Common myeloid progenitor, CD34-positive (primary cell): ENCODE results near the gene TBC1D21.

Experiments used
- CTCF ChIA-PET: fragments of 350-600 bp; sonication (Branson Sonifier 250); formaldehyde crosslinking; loops from one replicate; lab custom pipeline; 2021; ENCODE audit warnings: antibody characterized with exemption; lab: Charles Lee
- POLR2A ChIA-PET: fragments of 350-600 bp; sonication (Branson Sonifier 250); formaldehyde crosslinking; loops from one replicate; lab custom pipeline; 2021; ENCODE audit warnings: antibody characterized with exemption; lab: Charles Lee
- DNase-seq, 3 donors: peaks; one replicate each; pipeline versions ENCODE4 v3.0.0 to v3.0.0-alpha.2; 2013
- H3K27ac ChIP-seq, 2 experiments: 1 replicate in 1 of 2; 2 replicates in 1 of 2; pipeline ENCODE4 v1.7.0; 2013; ENCODE audit warnings: inconsistent platforms in 2 of 2, low read length in 2 of 2, mild to moderate bottlenecking in 2 of 2, low read depth in 1 of 2, moderate library complexity in 1 of 2; ENCODE audit not compliant: severe bottlenecking in 2 of 2, insufficient read depth in 1 of 2, poor library complexity in 1 of 2
- H3K27me3 ChIP-seq, 5 experiments: replicated peaks in 2 of 5; 1 replicate in 3 of 5; 2 replicates in 2 of 5; pipeline versions ENCODE4 v1.6.1 to v1.7.0; 2013; ENCODE audit warnings: low read length in 4 of 5, mild to moderate bottlenecking in 2 of 5, moderate library complexity in 2 of 5, inconsistent platforms in 1 of 5; ENCODE audit not compliant: insufficient read depth in 5 of 5, control insufficient read depth in 4 of 5
- H3K36me3 ChIP-seq, 4 experiments: 1 replicate in 2 of 4; 2 replicates in 2 of 4; pipeline versions ENCODE4 v1.6.1 to v1.7.0; 2013; ENCODE audit warnings: low read length in 3 of 4, control low read depth in 1 of 4, mild to moderate bottlenecking in 1 of 4; ENCODE audit not compliant: control insufficient read depth in 4 of 4, insufficient read depth in 4 of 4
- H3K4me1 ChIP-seq, 4 experiments: 1 replicate in 3 of 4; 2 replicates in 1 of 4; pipeline versions ENCODE4 v1.6.1 to v1.7.1; 2013; ENCODE audit warnings: low read length in 3 of 4, mild to moderate bottlenecking in 3 of 4, control low read depth in 1 of 4, inconsistent platforms in 1 of 4, moderate library complexity in 1 of 4; ENCODE audit not compliant: control insufficient read depth in 4 of 4, insufficient read depth in 4 of 4; ENCODE audit errors: control extremely low read depth in 1 of 4
- H3K4me3 ChIP-seq, 7 experiments: 1 replicate in 4 of 7; 2 replicates in 3 of 7; pipeline versions ENCODE4 v1.5.1 to v1.7.0; 2013; ENCODE audit warnings: mild to moderate bottlenecking in 7 of 7, low read length in 6 of 7, moderate library complexity in 6 of 7, inconsistent platforms in 2 of 7, low read depth in 2 of 7, control low read depth in 1 of 7; ENCODE audit not compliant: insufficient read depth in 4 of 7, control insufficient read depth in 1 of 7; ENCODE audit errors: extremely low read depth in 1 of 7
- H3K9me3 ChIP-seq, 5 experiments: 1 replicate in 4 of 5; 2 replicates in 1 of 5; pipeline versions ENCODE4 v1.6.1 to v1.7.1; 2013; ENCODE audit warnings: low read length in 4 of 5, mild to moderate bottlenecking in 2 of 5, inconsistent platforms in 1 of 5, low read depth in 1 of 5, moderate library complexity in 1 of 5; ENCODE audit not compliant: control insufficient read depth in 4 of 5, insufficient read depth in 2 of 5; ENCODE audit errors: control extremely low read depth in 1 of 5
- WGBS: methylation state at CpG from one replicate; pipeline ENCODE4 v1.1.5; 2013; ENCODE audit not compliant: insufficient coverage; 5-methylcytosine and 5-hydroxymethylcytosine counted together

TBC1D21 gene

DNA sequence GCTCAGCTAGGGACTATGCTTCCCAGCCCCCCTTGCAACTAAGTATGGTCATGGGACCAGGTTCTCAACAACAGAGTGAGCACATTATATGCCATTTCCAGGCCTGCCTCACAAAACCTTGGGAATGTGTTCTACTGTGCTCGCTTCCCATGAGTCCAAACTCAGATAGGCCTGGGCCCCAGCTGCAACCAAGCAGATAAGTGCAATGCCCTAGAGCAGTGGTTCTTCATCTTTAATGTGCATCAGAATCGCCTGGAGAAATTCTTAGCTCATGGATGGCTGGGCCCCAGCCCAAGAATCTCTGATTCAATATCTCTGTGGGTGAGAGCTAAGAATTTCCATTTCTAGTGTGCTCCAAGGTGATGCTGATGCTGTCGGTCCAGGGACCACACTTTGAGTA is 27.5 kb upstream of the TBC1D21 start:
- POLR2A ChIA-PET = no interaction called here
- Histone ChIP-seq H3K36me3 (no peaks in the 10 kb centered on the region), H3K4me1 (no peaks in the 10 kb centered on the region), H3K27ac (no peak overlapping the region), H3K27me3 (peaks cover 0 to 21% (median 2%) of the 10 kb centered on the region in 5 experiments), H3K9me3 (no peaks in the 10 kb centered on the region), H3K4me3 (no peak overlapping the region)
- no peak for DNase-seq
- CTCF ChIA-PET = interaction anchor here (1.2 kb wide), 1 partner anchor 10 kb away, joined by 3 read pairs; no protein-coding TSS in a partner anchor
- 97% methylated on average over 3 of the region's 3 CpGs for WGBS

DNA sequence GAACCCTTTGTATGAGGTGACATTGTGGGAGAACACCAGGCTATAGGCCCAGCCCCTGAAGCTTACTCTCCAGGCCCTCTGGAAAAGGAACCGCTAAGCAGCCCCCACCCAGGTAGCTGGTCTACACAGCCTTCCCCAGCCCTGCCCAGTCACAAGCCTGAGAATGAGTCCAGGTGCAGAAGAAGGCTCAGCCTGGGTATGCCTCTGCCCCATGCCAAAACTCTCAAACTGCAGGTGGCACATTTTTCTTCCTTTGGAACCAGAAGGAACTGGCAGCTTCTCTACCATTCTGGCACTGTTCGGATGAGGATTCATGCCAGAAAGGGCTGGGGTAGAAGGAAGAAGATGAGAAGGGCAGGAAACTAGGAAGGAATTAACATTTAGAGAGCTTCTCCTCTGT is 23.7 kb upstream of the TBC1D21 start:
- CTCF ChIA-PET = interaction anchor here (0.8 kb wide), 1 partner anchor 26 kb away, joined by 3 read pairs; no protein-coding TSS in a partner anchor
- H3K27me3 ChIP-seq = peaks cover 0 to 10% (median 2%) of the 10 kb centered on the region in 5 experiments
- H3K36me3 ChIP-seq = no peaks in the 10 kb centered on the region
- POLR2A ChIA-PET = no interaction called here
- no peaks in the 10 kb centered on the region for H3K9me3 ChIP-seq
- H3K27ac ChIP-seq = no peak overlapping the region
- 92% methylated on average over 2 of the region's 2 CpGs for WGBS
- H3K4me3 ChIP-seq = no peak overlapping the region
- H3K4me1 ChIP-seq = no peaks in the 10 kb centered on the region
- DNase-seq = no peak

DNA sequence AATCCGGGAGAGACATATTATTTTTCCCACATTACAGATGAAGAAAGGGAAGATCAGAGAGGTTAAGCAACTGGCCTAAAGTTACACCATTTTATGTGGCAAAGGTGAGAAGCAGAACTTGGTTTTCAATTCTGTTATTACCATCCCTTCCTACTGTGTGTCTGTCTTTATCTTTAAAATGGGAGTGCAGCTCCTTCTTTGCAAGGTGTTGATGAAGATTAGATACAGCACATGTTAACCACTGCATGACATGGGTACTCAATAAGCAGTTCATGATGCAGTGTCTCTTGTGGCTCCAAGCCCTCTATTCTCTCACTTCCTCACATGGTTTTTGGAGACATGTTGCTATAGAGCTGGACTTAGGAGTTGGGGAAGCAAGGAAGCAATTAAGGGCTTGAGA is 23.1 kb upstream of the TBC1D21 start:
- CTCF ChIA-PET = no interaction called here

DNA sequence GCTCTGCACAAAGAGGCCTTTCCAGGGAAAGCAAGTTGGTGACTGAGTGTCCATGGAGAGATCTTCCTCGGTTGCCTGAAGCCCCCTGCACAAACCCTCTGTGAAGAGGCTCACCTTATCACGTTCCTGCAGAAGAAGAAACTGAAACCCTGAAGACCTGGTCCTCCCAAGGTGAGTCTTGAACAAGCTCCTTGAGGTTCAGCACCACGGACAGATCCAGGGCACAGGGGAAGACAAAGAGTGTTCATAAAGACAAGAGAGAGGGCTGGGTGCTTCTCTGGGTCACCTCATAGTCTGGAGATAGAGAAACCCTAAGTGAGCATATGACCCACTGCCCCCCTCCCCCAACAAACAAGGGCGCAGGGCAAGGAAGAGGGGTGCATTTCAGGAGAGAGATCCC is 21.7 kb upstream of the TBC1D21 start:
- Histone ChIP-seq H3K4me3 (no peak overlapping the region), H3K36me3 (no peaks in the 10 kb centered on the region), H3K9me3 (no peaks in the 10 kb centered on the region), H3K27ac (no peak overlapping the region), H3K4me1 (no peaks in the 10 kb centered on the region), H3K27me3 (peaks cover 0 to 16% (median 3%) of the 10 kb centered on the region in 5 experiments)
- POLR2A ChIA-PET = no interaction called here
- CTCF ChIA-PET = no interaction called here
- peak; percentile 54 to 79 (median 72) for DNase-seq
- 20% methylated on average over 2 of the region's 4 CpGs for WGBS

More for the DNA sequence above, 23.1 kb upstream of the TBC1D21 start:
- H3K4me1 ChIP-seq = no peaks in the 10 kb centered on the region
- POLR2A ChIA-PET = no interaction called here
- no peaks in the 10 kb centered on the region for H3K36me3 ChIP-seq
- H3K9me3 ChIP-seq = no peaks in the 10 kb centered on the region
- peaks cover 0 to 10% (median 2%) of the 10 kb centered on the region in 5 experiments for H3K27me3 ChIP-seq
- WGBS = no CpG with 5 or more reads among the region's 1 CpG
- no peak overlapping the region for H3K4me3 ChIP-seq
- DNase-seq = no peak
- no peak overlapping the region for H3K27ac ChIP-seq

DNA sequence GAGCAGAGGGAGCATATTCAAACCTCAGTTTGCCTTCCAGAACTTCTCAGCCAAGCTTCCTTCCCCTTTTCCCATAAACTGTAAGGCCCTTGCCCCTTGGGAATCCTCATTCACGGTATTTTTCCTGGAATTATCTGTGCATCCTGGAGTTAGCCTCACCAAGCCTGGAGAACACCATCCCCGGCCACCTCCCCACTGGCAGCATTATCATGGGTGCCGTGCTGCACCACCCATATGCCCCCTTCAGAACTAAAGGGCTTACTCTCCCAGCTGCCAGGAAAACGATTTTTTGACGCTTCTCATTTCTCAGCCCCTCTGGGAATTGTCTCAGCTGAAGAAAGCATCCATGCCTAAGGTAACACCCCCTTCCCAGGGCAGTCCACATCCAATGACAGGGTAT is 20.9 kb upstream of the TBC1D21 start:
- no peaks in the 10 kb centered on the region for H3K36me3 ChIP-seq
- H3K27me3 ChIP-seq = peaks cover 0 to 16% (median 3%) of the 10 kb centered on the region in 5 experiments
- H3K27ac ChIP-seq = no peak overlapping the region
- no peak for DNase-seq
- CTCF ChIA-PET = no interaction called here
- POLR2A ChIA-PET = no interaction called here
- 90% methylated on average over 5 of the region's 5 CpGs for WGBS
- no peaks in the 10 kb centered on the region for H3K9me3 ChIP-seq
- no peaks in the 10 kb centered on the region for H3K4me1 ChIP-seq
- H3K4me3 ChIP-seq = no peak overlapping the region

DNA sequence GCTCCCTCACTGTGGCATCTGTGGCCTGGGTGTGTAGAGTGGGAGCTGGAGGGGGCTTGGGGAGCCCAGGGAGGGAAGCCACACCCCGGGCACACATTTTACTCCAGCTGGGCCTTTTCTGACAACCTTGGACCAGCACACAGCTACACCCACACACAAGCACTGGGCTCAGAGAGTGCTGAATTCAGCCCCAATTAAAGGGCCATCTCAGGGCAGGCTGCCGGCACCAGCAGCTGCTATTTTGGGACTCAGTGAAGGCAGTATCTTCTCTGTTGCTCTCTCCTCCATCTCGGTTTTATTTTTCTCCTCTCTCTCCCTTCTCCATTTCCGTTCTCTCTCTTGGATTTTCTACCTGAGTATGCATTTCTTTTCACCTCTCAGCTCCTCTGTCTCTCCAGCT is 19.1 kb upstream of the TBC1D21 start:
- Histone ChIP-seq H3K4me3 (no peak overlapping the region), H3K4me1 (no peaks in the 10 kb centered on the region), H3K27ac (no peak overlapping the region), H3K36me3 (no peaks in the 10 kb centered on the region), H3K27me3 (peaks cover 0 to 16% (median 3%) of the 10 kb centered on the region in 5 experiments), H3K9me3 (no peaks in the 10 kb centered on the region)
- WGBS = 75% methylated on average over 3 of the region's 4 CpGs
- ChIA-PET CTCF (no interaction called here), POLR2A (no interaction called here)
- DNase-seq = no peak

DNA sequence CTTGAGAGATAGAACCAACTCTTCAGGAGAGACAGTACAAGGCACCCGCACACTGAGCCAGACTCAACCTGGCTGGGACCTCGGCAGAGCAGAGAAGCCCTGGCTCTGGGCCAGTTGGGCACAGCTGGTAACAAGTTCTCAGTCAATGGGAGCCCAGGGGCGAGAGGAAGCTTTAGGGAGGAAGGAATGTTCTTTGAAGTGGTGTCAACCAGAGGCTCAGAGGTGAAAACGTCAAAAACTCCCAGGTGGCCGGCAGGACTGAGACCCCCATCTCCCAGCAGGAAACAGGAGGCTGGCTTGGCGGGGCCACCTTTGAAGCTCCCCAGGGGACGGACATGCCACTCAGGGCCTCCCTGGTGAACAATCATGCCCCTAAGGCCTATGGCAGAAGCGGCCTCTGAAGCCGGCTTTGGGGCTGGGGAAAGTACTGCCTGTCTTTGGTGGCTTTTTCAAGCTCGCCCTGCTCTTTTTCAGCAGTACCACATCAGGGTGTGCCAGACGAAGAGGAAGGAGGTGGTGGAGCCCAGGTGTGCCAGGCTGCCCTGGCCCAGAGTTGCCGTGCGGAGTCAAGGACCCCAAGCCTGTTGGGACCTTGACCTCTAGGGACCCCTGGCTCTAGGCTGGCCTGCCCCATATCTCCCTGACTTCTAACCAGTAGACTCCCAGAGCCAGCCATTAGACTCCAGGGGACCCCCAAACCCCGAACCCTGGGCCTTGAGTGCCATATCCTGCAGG is 16.7 kb upstream of the TBC1D21 start:
- DNase-seq = no peak
- WGBS = 67% methylated on average over 11 of the region's 14 CpGs
- no peak overlapping the region for H3K27ac ChIP-seq
- ChIA-PET POLR2A (no interaction called here), CTCF (interaction anchor here (0.7 to 0.9 kb wide), 3 partner anchors 10 to 52 kb away, joined by 3 read pairs; partner anchors contain the start of gene TBC1D21)
- H3K27me3 ChIP-seq = peaks cover 0 to 14% (median 3%) of the 10 kb centered on the region in 5 experiments
- H3K36me3 ChIP-seq = no peaks in the 10 kb centered on the region
- H3K4me3 ChIP-seq = no peak overlapping the region
- no peaks in the 10 kb centered on the region for H3K4me1 ChIP-seq
- no peaks in the 10 kb centered on the region for H3K9me3 ChIP-seq
